HG03565 (cell line): ENCODE measurements around the gene NTN1.

Experiments
- ATAC-seq: cut with Tn5 transposase; IDR thresholded peaks from one replicate; pipeline ENCODE4 v1.9.1; 2021; ENCODE audit warnings: mild to moderate bottlenecking, moderate library complexity; ENCODE audit not compliant: unreplicated experiment

Gene NTN1

GRCh38 chr17:9211133-9211765 is 189.9 kb downstream of the NTN1 start:
- ATAC-seq: no peak

- no peak for ATAC-seq
These were observed 191.3 kb downstream of the NTN1 start for GRCh38 chr17:9212376-9213302.

- ATAC-seq: no peak
These were observed 192.0 kb downstream of the NTN1 start for GRCh38 chr17:9213303-9213640.

- no peak for ATAC-seq
These were observed 194.2 kb downstream of the NTN1 start for GRCh38 chr17:9215465-9215864.

GRCh38 chr17:9217151-9218056 is 196.1 kb downstream of the NTN1 start:
- ATAC-seq: no peak

- ATAC-seq: no peak
These were observed 196.8 kb downstream of the NTN1 start for GRCh38 chr17:9218064-9218635.

- ATAC-seq: no peak
These were observed 197.6 kb downstream of the NTN1 start for GRCh38 chr17:9218911-9219310.

GRCh38 chr17:9219631-9220397 is 198.5 kb downstream of the NTN1 start:
- ATAC-seq: no peak

- no peak for ATAC-seq
These were observed 199.3 kb downstream of the NTN1 start for GRCh38 chr17:9220398-9221146.

- no peak for ATAC-seq
These were observed 200.0 kb downstream of the NTN1 start for GRCh38 chr17:9221147-9221921.

- ATAC-seq: no peak
These were observed 200.5 kb downstream of the NTN1 start for GRCh38 chr17:9221922-9222180.

GRCh38 chr17:9223531-9223930 is 202.2 kb downstream of the NTN1 start:
- ATAC-seq: no peak

- no peak for ATAC-seq
These were observed 203.2 kb downstream of the NTN1 start for GRCh38 chr17:9224485-9224884.

GRCh38 chr17:9225305-9226101 is 204.2 kb downstream of the NTN1 start:
- no peak for ATAC-seq

- ATAC-seq: no peak
These were observed 205.0 kb downstream of the NTN1 start for GRCh38 chr17:9226130-9226793.

GRCh38 chr17:9226794-9227135 is 205.5 kb downstream of the NTN1 start:
- ATAC-seq: no peak

- no peak for ATAC-seq
These were observed 206.6 kb downstream of the NTN1 start for GRCh38 chr17:9227819-9228407.
